Sigmoid colon (tissue), 7 donors: ENCODE measurements around the gene DOC2A. TPM values are rescaled to one million over a fixed set of nuclear protein-coding genes. Genes with fewer than 3 reads are reported as not detected.

Source experiments
- DNase-seq: peaks from one replicate; pipeline ENCODE4 v3.0.0-alpha.2; 2019
- H3K27ac ChIP-seq, 4 donors: fragments of 200-600 bp; sonication (generic); one replicate each; pipeline ENCODE4 v1.5.1; 2016 to 2019; ENCODE audit warnings: mild to moderate bottlenecking in 1 of 4
- H3K27me3 ChIP-seq, 3 donors: fragments of 200-600 bp; sonication (generic); one replicate each; pipeline ENCODE4 v1.5.1; 2019; ENCODE audit warnings: mild to moderate bottlenecking in 1 of 3
- H3K36me3 ChIP-seq, 4 donors: fragments of 200-600 bp; sonication (generic); one replicate each; pipeline ENCODE4 v1.5.1; 2016 to 2019
- H3K4me1 ChIP-seq, 4 donors: fragments of 200-600 bp; sonication (generic); one replicate each; pipeline ENCODE4 v1.5.1; 2017 to 2019
- H3K4me3 ChIP-seq, 4 donors: fragments of 200-600 bp; sonication (generic); one replicate each; pipeline ENCODE4 v1.5.1; 2017 to 2019; ENCODE audit warnings: mild to moderate bottlenecking in 2 of 4, moderate library complexity in 1 of 4
- H3K9me3 ChIP-seq, 4 donors: fragments of 200-600 bp in 3 of 4; sonication (generic) in 3 of 4; one replicate each; pipeline versions ENCODE4 v1.5.1 to v1.6.1; 2013 to 2019
- CTCF ChIP-seq, 4 experiments: fragments of 450-650 bp in 3 of 4; fragments of 200-600 bp in 1 of 4; IDR thresholded peaks; one replicate each; pipeline ENCODE4 v1.5.1; 2016 to 2019; ENCODE audit warnings: antibody characterized with exemption in 4 of 4, mild to moderate bottlenecking in 3 of 4, moderate library complexity in 2 of 4
- EP300 ChIP-seq, 4 donors: sonication (generic); formaldehyde crosslinking; IDR thresholded peaks; one replicate each; pipeline ENCODE4 v1.6.1; 2017; ENCODE audit warnings: antibody characterized with exemption in 4 of 4
- POLR2A ChIP-seq, 2 donors: fragments of 450-650 bp; IDR thresholded peaks; one replicate each; pipeline ENCODE4 v1.6.1; 2016; ENCODE audit warnings: antibody characterized with exemption in 2 of 2, mild to moderate bottlenecking in 2 of 2, moderate library complexity in 2 of 2
- POLR2AphosphoS5 ChIP-seq, 4 donors: sonication (generic); formaldehyde crosslinking; IDR thresholded peaks; one replicate each; pipeline ENCODE4 v1.6.1; 2017; ENCODE audit warnings: antibody characterized with exemption in 4 of 4
- WGBS, 2 donors: extraction: QIAGEN DNeasy Blood & Tissue Kit; methylation state at CpG; one replicate each; pipeline ENCODE4 v1.1.7; 2013; 5-methylcytosine and 5-hydroxymethylcytosine counted together
- intact Hi-C: fragments of 100-400 bp; cut with DNase I; formaldehyde crosslinking; loops from one replicate; pipeline ENCODE4 v1.15.1; 2023
- polyA plus RNA-seq, 3 donors: library from polyadenylated mRNA; stranded (reverse); fragments of 200-250 nt; gene quantifications; one replicate each; pipeline ENCODE4 v1.2.3, GENCODE V29; 2013
- total RNA-seq, 4 donors: library from RNA; depleted of rRNA; stranded (reverse); fragments of >200 nt; gene quantifications; one replicate each; pipeline ENCODE4 v1.1.0, GENCODE V29; 2016
- donor health status: healthy with polysubstance abuse.
- donor health status: Bipolar disorder and iron deficiency.
- donor health status: healthy.

DOC2A gene
- total and polyA plus RNA-seq, 7 donors: 0.36 to 4.6 (median 1.8) TPM; not detected in 2

DNA sequence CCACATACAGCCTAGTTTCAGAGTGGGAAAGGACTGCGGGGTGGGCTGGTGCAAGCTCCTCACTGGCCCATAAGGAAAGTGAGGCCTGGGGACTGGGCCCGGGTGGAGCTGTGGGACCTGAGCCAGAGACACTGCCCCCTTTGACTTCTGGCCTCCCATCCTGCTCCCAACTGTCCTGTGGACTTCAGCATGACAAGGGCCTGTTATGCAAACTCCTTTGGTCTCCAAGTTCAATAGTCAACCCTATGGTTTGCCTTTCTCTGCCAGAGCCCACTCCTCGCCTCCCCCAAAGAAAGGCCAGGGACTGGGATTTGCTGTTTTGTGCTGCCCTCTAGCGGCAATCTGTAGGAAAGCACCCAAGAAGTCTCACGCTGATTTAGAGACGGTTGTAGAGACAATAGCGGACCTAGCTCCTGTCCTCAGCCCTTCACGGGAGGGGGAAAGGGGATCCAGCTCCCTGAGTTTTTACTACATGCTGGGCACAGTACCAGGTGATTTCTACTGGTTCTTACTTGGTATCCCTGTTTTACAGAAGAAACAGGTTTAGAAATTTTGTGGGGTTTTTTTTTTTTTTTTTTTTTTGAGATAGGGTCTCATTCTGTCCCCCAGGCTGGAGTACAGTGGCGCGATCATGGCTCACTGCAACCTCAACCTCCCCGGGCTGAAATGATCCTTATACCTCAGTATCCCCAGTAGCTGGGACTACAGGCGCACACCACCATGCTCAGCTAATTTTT is 21.4 kb upstream of the DOC2A start:
- DNase-seq: no peak
- 25 to 32% methylated on average over 12 of the region's 12 CpGs for WGBS, 2 donors
- H3K27me3 ChIP-seq: peaks cover 44 to 90% (median 73%) of the 10 kb centered on the region in 3 donors
- H3K9me3 ChIP-seq: no peaks in the 10 kb centered on the region
- H3K36me3 ChIP-seq: no peaks in the 10 kb centered on the region
- H3K27ac ChIP-seq: no peak overlapping the region
- TF ChIP-seq EP300 (IDR thresholded peaks at IDR 0.05) (no peak), POLR2AphosphoS5 (IDR thresholded peaks at IDR 0.05) (no peak), CTCF (IDR thresholded peaks at IDR 0.05) (peak in 3 of 4 experiments; percentile 31 to 55 (median 51)), POLR2A (IDR thresholded peaks at IDR 0.05) (no peak)
- H3K4me1 ChIP-seq: peaks cover 0 to 13% (median 9%) of the 10 kb centered on the region in 4 donors
- no peak overlapping the region for H3K4me3 ChIP-seq
- intact Hi-C loops: no loop called here

GRCh38 chr16:30031477-30031918 is 20.7 kb upstream of the DOC2A start:
- intact Hi-C loops: no loop called here
- DNase-seq: no peak
- TF ChIP-seq CTCF (IDR thresholded peaks at IDR 0.05): no peak
- H3K4me3 ChIP-seq: peak overlapping the region in 1 of 4 donors; percentile 14
- H3K27me3 ChIP-seq: peaks cover 44 to 96% (median 79%) of the 10 kb centered on the region in 3 donors
- H3K27ac ChIP-seq: no peak overlapping the region
- H3K4me1 ChIP-seq: peaks cover 0 to 13% (median 9%) of the 10 kb centered on the region in 4 donors
- WGBS, 2 donors: 25 to 29% methylated on average over 11 of the region's 11 CpGs
- no peaks in the 10 kb centered on the region for H3K9me3 ChIP-seq
- no peaks in the 10 kb centered on the region for H3K36me3 ChIP-seq

DNA sequence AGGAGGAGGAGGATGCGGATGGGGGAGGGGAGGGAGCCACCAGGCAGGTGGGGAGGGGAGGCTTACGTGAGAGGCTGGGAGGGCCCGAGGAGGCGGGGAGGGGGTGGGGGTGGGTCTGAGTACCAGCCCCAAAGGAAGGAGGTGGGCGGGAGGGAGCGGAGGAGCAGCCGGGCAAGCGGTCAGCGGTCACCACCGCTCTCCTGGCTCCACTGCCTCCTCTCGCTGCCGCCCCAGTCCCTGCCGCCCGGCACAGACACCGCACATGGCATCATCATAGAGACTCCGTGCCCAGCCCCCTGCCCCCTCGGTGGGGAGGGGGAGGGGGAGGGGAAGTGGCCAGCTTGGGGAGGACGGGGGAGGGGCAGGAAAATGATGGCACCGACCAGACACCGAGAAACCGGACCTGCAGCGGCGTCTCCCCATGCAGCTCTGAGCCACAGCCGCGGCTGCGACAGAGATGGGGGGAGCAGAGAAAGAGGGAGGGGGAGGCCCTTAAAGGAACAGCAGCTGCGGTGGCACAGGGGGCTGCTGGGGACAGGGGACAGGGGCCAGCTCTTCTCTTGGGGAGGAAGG is 20.1 kb upstream of the DOC2A start, which contains the start of gene TLCD3B:
Gene TLCD3B (minus strand): TSS at position 431 of the 573 bp plus-strand sequence. CDS start 744 bp downstream, outside the sequence.
- intact Hi-C loops: no loop called here
- H3K4me1 ChIP-seq: peaks cover 0 to 13% (median 9%) of the 10 kb centered on the region in 4 donors
- peak within 1 kb of the TSS in 1 of 4 donors; percentile 14 for H3K4me3 ChIP-seq
- H3K27ac ChIP-seq: no peak within 1 kb of the TSS
- no peak for DNase-seq
- no peaks in the 10 kb centered on the region for H3K9me3 ChIP-seq
- no peak for TF ChIP-seq EP300 (IDR thresholded peaks at IDR 0.05)
- no peak for TF ChIP-seq POLR2AphosphoS5 (IDR thresholded peaks at IDR 0.05)
- TF ChIP-seq POLR2A (IDR thresholded peaks at IDR 0.05): no peak
- no peak for TF ChIP-seq CTCF (IDR thresholded peaks at IDR 0.05)
- H3K27me3 ChIP-seq: peaks cover 44 to 96% (median 83%) of the 10 kb centered on the region in 3 donors
- H3K36me3 ChIP-seq: no peaks in the 10 kb centered on the region
- 3 to 5% methylated on average over 27 of the region's 27 CpGs for WGBS, 2 donors

- intact Hi-C loops: no loop called here
- TF ChIP-seq POLR2AphosphoS5 (IDR thresholded peaks at IDR 0.05) (no peak), POLR2A (IDR thresholded peaks at IDR 0.05) (no peak), CTCF (IDR thresholded peaks at IDR 0.05) (no peak), EP300 (IDR thresholded peaks at IDR 0.05) (no peak)
- Histone ChIP-seq H3K27ac (no peak overlapping the region), H3K4me3 (no peak overlapping the region), H3K27me3 (peaks cover 44 to 98% (median 84%) of the 10 kb centered on the region in 3 donors), H3K9me3 (no peaks in the 10 kb centered on the region), H3K4me1 (peaks cover 0 to 13% (median 9%) of the 10 kb centered on the region in 4 donors), H3K36me3 (no peaks in the 10 kb centered on the region)
- no peak for DNase-seq
- WGBS, 2 donors: 21 to 23% methylated on average over 23 of the region's 23 CpGs
Measured at GRCh38 chr16:30030011-30030685, 19.3 kb upstream of the DOC2A start.
